HG02759 (cell line): ENCODE data around the gene PDE6H.

Source experiments
- ATAC-seq: cut with Tn5 transposase; IDR thresholded peaks from one replicate; pipeline ENCODE4 v1.9.1; 2021; ENCODE audit warnings: mild to moderate bottlenecking, moderate library complexity; ENCODE audit not compliant: unreplicated experiment

PDE6H gene

GRCh38 chr12:14950982-14951746 is 21.7 kb upstream of the PDE6H start:
- ATAC-seq, result no peak

- ATAC-seq, result no peak
These were observed 21.0 kb upstream of the PDE6H start for GRCh38 chr12:14951851-14952250.

DNA sequence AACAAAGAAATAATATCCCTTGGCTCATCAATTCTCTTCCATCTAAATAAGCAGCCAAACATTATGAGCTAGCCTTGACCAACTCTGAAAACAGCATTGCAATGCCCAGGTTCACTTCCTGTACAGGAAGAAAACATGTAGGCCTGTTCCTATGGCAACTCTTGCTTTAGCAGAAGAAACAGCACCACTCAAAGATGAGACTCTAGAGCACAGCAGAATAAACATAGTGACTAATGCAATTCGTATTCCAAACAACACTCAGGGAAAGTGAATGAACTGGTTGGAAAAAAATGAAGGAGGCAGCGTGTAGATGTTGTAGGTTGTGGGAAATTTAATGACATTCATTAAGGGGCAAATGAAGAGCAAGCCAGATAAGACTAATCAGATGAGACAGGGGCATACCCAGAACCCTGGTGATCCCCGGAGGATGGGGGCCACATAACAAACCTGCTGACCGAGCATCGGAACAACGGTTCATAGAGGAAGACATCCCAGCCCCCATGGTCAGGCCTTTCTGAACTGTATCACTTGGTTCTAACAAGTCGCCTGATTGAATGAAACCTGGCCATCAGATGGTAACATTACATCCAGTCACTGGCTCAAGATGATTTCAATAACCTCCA is 20.4 kb upstream of the PDE6H start:
- ATAC-seq, result peak; percentile 57

GRCh38 chr12:14953752-14954151 is 19.1 kb upstream of the PDE6H start:
- no peak for ATAC-seq

DNA sequence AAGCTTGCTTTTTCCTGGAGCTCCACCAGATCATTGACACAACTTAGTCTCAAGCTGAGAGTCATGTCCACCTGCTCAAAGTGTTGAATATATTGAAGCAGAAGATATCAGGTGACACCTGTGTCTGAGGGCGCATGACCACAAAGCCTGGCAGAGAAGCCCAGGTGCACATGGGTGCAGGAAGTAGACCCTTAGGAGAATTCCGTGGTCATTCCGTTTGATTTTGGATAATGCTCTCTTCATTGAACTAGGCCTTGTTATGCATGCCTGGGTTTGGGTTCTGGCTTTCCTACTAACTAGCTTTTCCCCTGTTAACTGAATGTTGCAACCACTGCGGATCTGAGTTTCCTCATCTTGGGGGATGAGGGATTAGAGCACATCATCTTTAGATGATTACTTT is 18.6 kb upstream of the PDE6H start:
- no peak for ATAC-seq

DNA sequence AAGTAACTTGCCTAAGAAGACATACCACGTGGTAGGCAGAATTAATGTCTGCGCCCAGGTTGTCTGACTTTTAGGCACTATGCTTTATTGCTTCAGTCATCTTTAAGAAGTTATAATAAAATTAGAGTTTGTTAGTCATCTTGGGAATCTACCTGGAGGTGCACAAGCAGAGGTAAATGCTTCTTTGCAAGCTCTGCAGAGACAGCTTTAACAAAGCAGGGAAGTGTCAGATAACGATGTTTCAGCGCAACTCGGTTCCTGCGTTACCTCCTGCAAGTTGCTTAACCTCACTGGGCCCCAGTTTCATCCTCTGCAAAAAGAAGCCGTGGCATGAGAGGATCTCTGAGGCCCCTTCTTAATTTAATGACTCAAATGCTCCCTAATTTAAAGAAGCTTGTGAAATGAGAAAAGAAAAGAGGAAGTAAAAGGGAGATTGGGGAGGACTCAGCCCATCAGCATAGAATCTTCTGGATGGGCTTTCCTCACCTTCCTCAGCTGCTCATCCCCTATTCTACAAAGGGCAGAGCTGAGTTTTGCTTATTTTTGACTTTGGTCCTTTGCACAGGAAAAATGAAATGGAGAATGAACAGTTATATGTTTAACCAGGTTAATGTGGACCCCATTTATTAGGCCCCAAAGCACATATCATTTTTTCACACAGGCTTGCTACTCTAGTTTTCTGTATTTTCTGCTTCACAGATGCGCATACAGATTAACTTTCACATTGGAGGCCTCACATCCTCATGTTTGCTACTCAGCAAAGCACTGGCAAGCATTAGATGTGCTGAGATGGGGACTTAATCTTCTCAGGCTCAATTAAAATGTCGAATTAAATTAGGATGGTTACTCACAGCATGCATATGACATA is 16.6 kb upstream of the PDE6H start:
- peak; percentile 43 for ATAC-seq

DNA sequence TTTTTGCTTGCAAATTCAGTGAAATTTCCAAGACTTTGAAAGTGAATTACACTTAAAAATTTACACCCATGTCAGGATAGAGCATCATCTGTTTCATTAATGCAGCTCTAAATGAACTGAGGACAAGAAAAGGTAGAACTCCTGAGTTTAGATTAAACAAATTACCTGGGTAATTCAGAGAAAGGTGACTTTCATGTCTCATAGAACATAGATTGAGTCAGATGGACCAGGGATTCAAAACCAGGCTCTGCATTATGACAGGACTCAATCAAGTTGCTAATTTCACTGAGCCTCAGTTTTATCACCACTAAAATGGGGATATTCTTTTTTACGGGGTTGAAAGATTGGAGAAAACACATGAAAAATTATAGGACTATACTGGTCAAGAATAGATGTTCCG is 15.9 kb upstream of the PDE6H start:
- no peak for ATAC-seq

DNA sequence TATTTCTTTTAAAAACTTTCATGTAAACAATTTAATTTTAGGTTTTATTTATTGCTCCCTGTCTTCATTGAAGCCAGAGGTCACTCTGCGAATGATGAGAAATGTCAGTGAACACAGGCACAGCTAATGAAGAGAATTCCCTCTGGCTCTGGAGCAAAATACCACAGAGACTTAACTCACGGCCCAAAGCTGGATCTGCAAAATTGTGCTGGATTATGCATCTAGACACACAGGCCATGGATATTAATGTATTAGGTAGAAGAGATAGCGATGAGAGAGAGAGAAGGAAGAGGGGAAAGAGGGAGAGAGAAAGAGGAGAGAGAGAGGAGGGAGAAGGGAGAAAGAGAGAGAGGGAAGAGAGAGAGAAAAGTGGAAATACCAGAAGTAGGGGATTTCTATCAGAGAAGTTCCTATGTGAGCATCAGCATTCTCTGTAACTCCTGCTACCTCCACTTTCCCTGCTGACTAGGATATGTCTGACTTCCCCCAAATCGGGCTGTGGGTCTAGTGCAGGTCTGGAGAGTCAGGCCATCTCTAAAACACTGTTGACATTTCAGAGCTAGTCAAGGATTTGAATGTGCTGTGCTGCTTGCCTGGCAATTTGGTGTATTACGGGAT is 15.2 kb upstream of the PDE6H start:
- no peak for ATAC-seq

DNA sequence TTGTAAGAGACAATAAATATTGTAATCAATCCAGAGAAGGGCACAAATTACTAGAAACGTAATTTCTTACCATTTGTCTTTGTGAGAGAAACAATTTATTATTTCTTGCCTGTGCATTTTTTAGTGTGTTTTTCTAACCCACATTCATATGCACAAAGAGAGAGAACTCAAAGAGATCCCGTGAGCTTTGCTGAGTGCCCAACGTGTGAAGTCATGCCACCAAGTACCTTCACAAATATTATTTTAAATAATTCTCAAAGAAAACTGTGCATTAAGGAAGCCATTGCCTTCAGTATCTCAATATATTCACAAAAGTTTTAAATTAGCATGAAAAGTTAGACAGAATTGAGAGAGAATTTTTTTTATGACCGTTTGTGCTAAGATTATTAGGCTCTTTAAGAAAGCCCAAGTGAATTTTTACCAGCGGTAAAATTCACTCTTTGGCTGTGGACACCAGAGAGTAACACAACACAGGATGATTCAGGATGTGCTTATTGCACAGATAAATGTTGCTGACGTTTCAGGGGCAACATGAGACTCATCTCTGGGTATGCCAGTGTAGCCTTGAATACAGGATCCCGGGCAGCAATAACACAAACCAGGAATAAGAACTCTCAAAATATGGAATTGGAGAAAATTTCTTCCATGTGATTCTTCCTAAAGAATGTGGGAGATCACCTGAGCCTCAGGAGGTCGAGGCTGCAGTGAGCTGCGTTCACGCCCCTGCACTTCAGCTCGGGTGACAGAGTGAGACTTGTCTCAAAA is 14.3 kb upstream of the PDE6H start:
- ATAC-seq, result no peak

GRCh38 chr12:14959126-14959440 is 13.8 kb upstream of the PDE6H start:
- no peak for ATAC-seq

DNA sequence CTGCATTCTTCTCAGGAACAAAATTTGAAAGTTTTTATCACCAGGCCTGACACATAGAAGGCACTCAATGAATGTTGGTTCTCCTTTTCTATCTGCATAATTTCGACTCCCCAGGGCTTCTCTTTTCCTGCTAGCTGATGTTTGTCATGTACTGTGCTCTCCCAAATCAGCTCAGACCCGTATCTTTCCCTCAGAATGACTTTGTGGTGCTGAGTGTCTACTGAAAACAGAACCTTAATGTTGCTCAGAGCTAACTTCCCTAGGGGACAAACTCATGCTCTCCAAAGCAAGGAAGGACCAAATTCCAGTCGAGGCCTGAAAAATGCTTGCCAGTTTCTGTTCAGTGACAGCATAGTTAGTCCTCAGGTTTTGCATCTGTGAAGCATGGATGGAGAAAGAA is 13.4 kb upstream of the PDE6H start:
- no peak for ATAC-seq

- ATAC-seq, result no peak
These were observed 12.8 kb upstream of the PDE6H start for GRCh38 chr12:14959916-14960496.

DNA sequence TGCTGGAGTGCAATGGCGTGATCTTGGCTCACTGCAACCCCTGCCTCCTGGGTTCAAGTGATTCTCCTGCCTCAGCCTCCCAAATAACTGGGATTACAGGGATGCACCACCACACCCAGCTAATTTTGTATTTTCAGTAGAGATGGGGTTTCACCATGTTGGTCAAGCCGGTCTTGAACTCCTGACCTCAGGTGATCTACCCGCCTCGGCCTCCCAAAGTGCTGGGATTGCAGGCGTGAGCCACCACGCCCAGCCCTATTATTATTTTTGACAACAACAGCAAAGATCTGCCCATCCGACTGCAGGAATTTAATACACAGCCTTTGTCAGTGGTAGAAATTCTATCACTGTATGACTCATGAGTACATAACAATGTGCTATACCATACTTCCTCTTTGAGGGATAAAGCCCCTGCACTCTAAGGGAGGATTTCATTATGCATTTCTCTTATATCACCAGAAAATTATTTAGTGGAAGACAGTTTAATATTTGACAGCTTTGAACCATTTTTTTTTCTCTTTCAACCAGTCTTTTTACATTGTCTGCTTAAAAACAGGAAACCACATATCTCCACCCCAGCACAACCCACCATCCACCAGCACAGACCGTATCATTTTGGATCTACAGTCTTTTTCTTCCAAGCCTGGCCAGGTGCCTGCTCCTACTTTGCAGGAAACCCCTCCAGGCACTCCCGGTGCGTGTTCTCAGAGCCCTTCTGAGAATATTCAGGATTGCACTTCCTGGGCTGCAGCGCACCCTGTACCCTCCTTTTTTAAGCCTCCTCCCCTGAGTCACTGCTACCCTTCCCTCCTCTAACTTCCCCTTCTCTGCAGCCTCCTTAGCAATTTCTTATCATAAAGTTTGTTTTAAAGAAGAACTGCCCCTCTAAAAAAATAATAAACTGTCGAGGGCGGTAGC is 12.0 kb upstream of the PDE6H start:
- ATAC-seq, result peak; percentile 47

GRCh38 chr12:14961466-14962152 is 11.2 kb upstream of the PDE6H start, which contains the start of gene ARHGDIB:
Gene ARHGDIB, minus strand, starts transcription at chr12:14961601. Its CDS starts 10,889 bp downstream, at chr12:14950712.
- peak; percentile 68 for ATAC-seq

GRCh38 chr12:14962153-14962539 is 10.7 kb upstream of the PDE6H start:
- ATAC-seq, result no peak

GRCh38 chr12:14962797-14963196 is 10.0 kb upstream of the PDE6H start:
- no peak for ATAC-seq

- ATAC-seq, result no peak
These were observed 9.3 kb upstream of the PDE6H start for GRCh38 chr12:14963520-14963919.

GRCh38 chr12:14964406-14964805 is 8.4 kb upstream of the PDE6H start:
- ATAC-seq, result no peak

DNA sequence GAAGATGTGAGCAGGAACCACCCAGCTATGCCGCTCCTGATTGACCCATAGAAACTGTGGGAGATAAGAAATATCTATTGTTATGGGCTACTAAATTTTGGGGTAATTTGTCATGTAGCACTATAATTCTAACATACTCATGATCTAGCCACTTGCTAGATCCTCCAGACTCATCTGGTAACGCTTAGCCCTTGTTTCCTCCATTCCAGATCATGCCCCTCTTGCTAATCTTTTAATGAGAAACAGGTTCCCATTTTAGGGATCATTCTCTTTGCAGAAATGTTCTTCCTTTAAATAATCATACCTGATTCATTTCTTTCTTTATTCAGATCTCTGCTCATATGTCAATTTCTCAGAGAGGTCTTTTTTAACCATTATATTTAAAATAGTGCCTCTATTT is 7.6 kb upstream of the PDE6H start:
- no peak for ATAC-seq
